DMS 273 (cell line): ENCODE results near the gene CATSPER4.

Source experiments
- DNase-seq: peaks from one replicate; lab custom pipeline; 2025; ENCODE audit not compliant: unreplicated experiment; lab: John Stamatoyannopoulos, UW

CATSPER4 gene

DNA sequence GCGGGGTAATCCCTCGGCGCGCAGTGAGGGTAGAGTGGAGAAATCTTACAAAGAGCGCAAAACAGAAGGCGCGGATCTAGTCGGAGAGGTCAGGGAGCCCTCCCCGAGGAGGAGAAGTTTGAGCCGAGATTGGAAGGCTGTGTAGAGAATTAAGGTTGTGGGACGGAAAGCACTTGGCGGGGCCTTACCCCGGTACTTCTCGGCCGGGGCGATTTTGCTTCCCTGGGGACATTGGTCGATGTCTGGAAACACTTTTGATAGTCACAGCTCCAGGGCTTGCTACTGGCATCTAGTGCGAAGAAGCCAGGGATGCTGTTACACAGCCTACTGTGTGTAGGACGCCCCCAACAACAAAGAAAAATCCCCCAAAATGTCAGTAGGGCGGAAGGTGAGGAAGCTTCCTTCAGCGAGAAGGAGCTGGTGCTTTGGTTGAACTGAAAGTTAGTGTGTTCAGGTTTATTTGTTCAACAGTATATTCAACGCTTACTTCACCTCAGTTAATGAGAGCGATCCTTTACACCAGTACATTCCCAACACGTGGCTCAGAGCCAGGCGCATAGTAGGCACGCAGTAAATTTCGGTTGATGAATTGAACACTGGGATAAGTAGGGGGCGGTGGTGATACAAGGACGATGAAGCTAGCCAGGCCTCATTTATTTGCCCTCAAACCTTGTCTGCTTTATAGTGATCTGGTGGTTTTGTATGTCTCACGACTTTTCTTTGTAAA, 44.4 kb downstream of the CATSPER4 start:
- DNase-seq = peak; percentile 50

DNA sequence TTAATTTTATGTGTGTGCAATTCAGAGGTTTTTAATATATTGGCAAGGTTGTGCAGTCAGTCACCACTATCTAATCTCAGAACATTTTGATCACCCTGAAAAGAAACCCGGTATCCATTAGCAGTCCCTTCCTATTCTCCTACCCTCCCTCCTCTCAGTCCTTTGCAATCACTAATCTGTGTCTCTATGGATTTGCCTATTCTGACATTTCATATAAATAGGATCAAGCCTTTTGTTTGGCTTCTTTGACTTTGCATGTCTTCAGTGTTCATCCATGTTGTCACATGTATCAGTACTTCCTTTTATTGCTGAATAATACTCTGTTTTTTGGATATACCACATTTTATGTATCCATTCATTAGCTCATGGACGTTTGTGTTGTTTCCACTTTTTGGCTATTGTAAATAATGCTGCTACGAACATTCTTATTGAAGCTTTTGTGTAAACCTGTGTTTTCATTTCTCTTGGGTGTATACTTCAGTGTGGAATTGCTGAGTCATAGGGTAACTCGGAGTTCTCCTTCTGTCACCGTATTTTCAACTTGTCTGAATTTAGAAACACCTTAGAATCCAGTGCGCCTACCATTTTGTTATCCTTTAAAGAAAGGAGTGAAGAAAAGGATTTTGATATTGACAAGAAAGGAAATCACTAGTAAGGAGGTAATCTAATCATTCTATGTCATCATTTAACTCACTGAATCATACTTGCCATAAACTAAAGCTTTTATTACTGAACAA, 47.0 kb downstream of the CATSPER4 start:
- DNase-seq = peak; percentile 56

DNA sequence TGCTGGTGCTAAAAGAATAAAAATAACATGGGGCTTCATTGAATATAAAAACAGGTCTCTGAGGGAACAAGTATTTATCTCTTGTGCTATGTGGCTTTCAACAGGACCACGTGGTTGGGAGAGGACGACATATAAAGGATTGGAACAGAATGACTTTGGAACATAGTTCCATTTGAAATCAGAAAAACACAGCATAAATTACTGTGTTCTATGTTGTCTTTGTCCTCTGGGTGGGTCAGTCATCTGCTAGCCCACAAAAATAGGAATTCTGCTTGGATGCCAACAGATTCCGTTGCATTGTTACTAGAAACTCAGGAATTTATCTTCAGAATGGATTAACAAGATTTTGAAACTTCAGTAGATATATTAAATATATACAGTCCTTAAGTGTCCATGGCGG, 49.5 kb downstream of the CATSPER4 start:
- DNase-seq = no peak
